Measurements from ENCODE around the gene MCM5.

GRCh38 chr22:35425971-35426800 lies 26.2 kb downstream of the MCM5 start:
- TF ChIP-seq POLR2AphosphoS5 (IDR thresholded peaks at IDR 0.05; ENCODE audit: borderline replicate concordance, low read depth, low read length) (no peak), FOXP2 (optimal IDR thresholded peaks at IDR 0.05; ENCODE audit: control extremely low read depth, extremely low read length, insufficient read depth) (no peak)
